HL-60 (cell line): ENCODE results near the gene RGS8.

ENCODE experiments used
- POLR2AphosphoS5 ChIP-seq: IDR thresholded peaks from 2 replicates; pipeline ENCODE4 v1.6.1; 2012; ENCODE audit warnings: low read depth
- TF ChIP-seq, protein P1 (sequence below): IDR thresholded peaks from one replicate; pipeline ENCODE4 v1.5.1; 2011; ENCODE audit warnings: low read length, control low read depth, inconsistent platforms; ENCODE audit not compliant: insufficient read depth

DNA sequence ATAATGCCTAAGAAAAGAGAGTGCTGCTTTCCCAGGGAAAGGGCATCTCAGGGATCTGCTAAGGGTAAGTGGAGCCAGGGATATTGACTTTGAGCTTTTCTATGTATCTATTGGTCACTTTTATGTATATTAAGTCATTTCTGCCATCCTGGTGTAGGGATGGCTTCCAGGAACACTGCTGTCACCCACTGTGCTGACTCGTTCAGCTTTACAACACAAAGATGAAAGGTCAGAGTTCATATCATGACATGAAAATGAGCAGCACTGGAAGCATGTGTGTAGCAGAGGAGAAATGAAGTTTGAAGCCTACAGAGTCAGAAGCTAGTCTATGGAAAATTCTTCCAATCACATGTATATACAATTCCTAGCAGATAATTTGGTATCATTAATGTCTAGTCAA is 37.1 kb upstream of the RGS8 start:
- TF ChIP-seq, protein P1, sequence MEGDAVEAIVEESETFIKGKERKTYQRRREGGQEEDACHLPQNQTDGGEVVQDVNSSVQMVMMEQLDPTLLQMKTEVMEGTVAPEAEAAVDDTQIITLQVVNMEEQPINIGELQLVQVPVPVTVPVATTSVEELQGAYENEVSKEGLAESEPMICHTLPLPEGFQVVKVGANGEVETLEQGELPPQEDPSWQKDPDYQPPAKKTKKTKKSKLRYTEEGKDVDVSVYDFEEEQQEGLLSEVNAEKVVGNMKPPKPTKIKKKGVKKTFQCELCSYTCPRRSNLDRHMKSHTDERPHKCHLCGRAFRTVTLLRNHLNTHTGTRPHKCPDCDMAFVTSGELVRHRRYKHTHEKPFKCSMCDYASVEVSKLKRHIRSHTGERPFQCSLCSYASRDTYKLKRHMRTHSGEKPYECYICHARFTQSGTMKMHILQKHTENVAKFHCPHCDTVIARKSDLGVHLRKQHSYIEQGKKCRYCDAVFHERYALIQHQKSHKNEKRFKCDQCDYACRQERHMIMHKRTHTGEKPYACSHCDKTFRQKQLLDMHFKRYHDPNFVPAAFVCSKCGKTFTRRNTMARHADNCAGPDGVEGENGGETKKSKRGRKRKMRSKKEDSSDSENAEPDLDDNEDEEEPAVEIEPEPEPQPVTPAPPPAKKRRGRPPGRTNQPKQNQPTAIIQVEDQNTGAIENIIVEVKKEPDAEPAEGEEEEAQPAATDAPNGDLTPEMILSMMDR = no peak
- TF ChIP-seq POLR2AphosphoS5 = no peak
